Heart left ventricle (tissue), 16 donors: ENCODE results near the gene RGCC. TPM values are rescaled to one million over a fixed set of nuclear protein-coding genes. Genes with fewer than 3 reads are reported as not detected.

Experiments used
- ATAC-seq, 4 donors: fragments of 200-7000 bp; cut with Tn5 transposase; one replicate each; pipeline ENCODE4 v1.9.1; 2020 to 2022; ENCODE audit warnings: moderate library complexity in 4 of 4, mild to moderate bottlenecking in 3 of 4, moderate number of reproducible peaks in 1 of 4
- DNase-seq, 5 donors: peaks; one replicate each; pipeline ENCODE4 v3.0.0-alpha.2; 2020
- H3K27ac ChIP-seq, 12 donors: fragments of 200-600 bp; sonication (generic) in 4 of 12; one replicate each; pipeline versions ENCODE4 v1.5.0 to v1.8.0; 2016 to 2022; ENCODE audit warnings: mild to moderate bottlenecking in 2 of 12
- H3K27me3 ChIP-seq, 9 donors: fragments of 200-600 bp; sonication (generic) in 2 of 9; one replicate each; pipeline versions ENCODE4 v1.5.1 to v1.8.0; 2016 to 2022; ENCODE audit warnings: mild to moderate bottlenecking in 3 of 9
- H3K36me3 ChIP-seq, 9 donors: fragments of 200-600 bp; sonication (generic) in 2 of 9; one replicate each; pipeline versions ENCODE4 v1.5.0 to v1.8.0; 2018 to 2022; ENCODE audit warnings: mild to moderate bottlenecking in 2 of 9
- H3K4me1 ChIP-seq, 12 donors: fragments of 200-600 bp; sonication (generic) in 4 of 12; one replicate each; pipeline versions ENCODE4 v1.5.0 to v1.8.0; 2016 to 2022; ENCODE audit warnings: mild to moderate bottlenecking in 3 of 12
- H3K4me3 ChIP-seq, 12 donors: fragments of 200-600 bp; sonication (generic) in 4 of 12; one replicate each; pipeline versions ENCODE4 v1.5.0 to v1.8.0; 2017 to 2022; ENCODE audit warnings: mild to moderate bottlenecking in 9 of 12, moderate library complexity in 4 of 12
- H3K9me3 ChIP-seq, 12 donors: fragments of 200-600 bp; sonication (generic) in 4 of 12; one replicate each; pipeline versions ENCODE4 v1.5.0 to v1.8.0; 2016 to 2022; ENCODE audit warnings: mild to moderate bottlenecking in 1 of 12
- CTCF ChIP-seq, 12 donors: fragments of 200-600 bp; sonication (generic) in 4 of 12; IDR thresholded peaks; one replicate each; pipeline versions ENCODE4 v1.5.0 to v1.8.0; 2018 to 2022; ENCODE audit warnings: antibody characterized with exemption in 12 of 12, mild to moderate bottlenecking in 5 of 12
- POLR2A ChIP-seq, 2 donors: fragments of 450-650 bp; IDR thresholded peaks; one replicate each; pipeline ENCODE4 v1.6.1; 2017; ENCODE audit warnings: antibody characterized with exemption in 2 of 2, mild to moderate bottlenecking in 2 of 2, moderate library complexity in 2 of 2
- WGBS, 4 donors: extraction: QIAGEN DNeasy Blood & Tissue Kit in 2 of 4; methylation state at CpG; one replicate each; pipeline versions ENCODE4 v1.1.5 to v1.1.7; 2013 to 2018; 5-methylcytosine and 5-hydroxymethylcytosine counted together
- intact Hi-C, 10 donors: fragments of 100-400 bp; cut with DNase I; formaldehyde crosslinking; loops; one replicate each; pipeline versions ENCODE4 v1.11.1 to v1.14.2; 2022
- polyA plus RNA-seq, 2 donors: library from polyadenylated mRNA; stranded (reverse); fragments of 200-250 nt; gene quantifications; one replicate each; pipeline ENCODE4 v1.2.3, GENCODE V29; 2013
- total RNA-seq, 9 donors: library from RNA; depleted of rRNA in 2 of 9; stranded (reverse); fragments of >200 nt in 2 of 9; fragmentation: NEBNext Ultra II Directional in 3 of 9; extraction: Animal tissue kit (Norgen Biotek cat#: 25700) in 3 of 9; gene quantifications; one replicate each; pipeline versions ENCODE4 v1.1.0 to v1.2.4, GENCODE V29; 2016 to 2023
- donor health status: ischemic (EF 13 %, LVEDD 7.1; RV severe dilation, severe dysfunction).
- donor health status: healthy with polysubstance abuse.
- donor health status: DM: no; HTN: yes; CAD: no.
- donor health status: DM: no; HTN: no; CAD: no.
- donor health status: ischemic (EF 25% LVEDD 6.9; RV normal size, moderate dysfunction).
- donor health status: ischemic (EF 25% LVEDD 5.7; RV mildly dilated, moderate dysfunction).
- donor health status: healthy.
- donor health status: DM: yes; HTN: yes; CAD: no.
- donor health status: ischemic (EF 35%, LVEDD 5.7; RV mildly dilated, moderate dysfunction).
- donor health status: nonischemic (EF 11% LVEDD 7.7; RV severe dilation, severe dysfunction).
- donor health status: DM: yes; HTN: yes; CAD: no.
- donor health status: PGD.
- donor health status: ischemic (EF 29% LVEDD 5.4; RV normal size, mild dysfunction).
- donor health status: nonischemic (EF 23%, LVEDD 6.1; RV moderate dilation, normal function).

Gene RGCC
- total and polyA plus RNA-seq, 11 donors, result 22.9 to 228 (median 48.6) TPM

- WGBS, 4 donors, result 96 to 99% (median 96%) methylated on average over 21 to 22 of the region's 22 CpGs
- intact Hi-C loops, result no loop called here
These were observed 3.2 kb upstream of the RGCC start for GRCh38 chr13:41454170-41454569.

GRCh38 chr13:41455725-41456419 lies 1.5 kb upstream of the RGCC start:
- Histone ChIP-seq H3K4me1 (peaks cover 0 to 36% (median 7%) of the 10 kb centered on the region in 12 donors), H3K36me3 (peaks cover 0 to 13% (median 4%) of the 10 kb centered on the region in 9 donors), H3K27ac (no peak overlapping the region), H3K27me3 (peaks cover 0 to 20% (median 8%) of the 10 kb centered on the region in 9 donors), H3K4me3 (peak overlapping the region in 2 of 12 donors; percentile 8 to 90), H3K9me3 (peaks cover 0 to 13% (median 0%) of the 10 kb centered on the region in 12 donors)
- WGBS, 4 donors, result 48 to 56% (median 51%) methylated on average over 19 of the region's 19 CpGs
- DNase-seq (no peak), ATAC-seq (no peak)
- intact Hi-C loops, result loop anchor here in 5 of 10 donors (5.0 kb wide), 4 partner anchors 36 to 196 kb away; no protein-coding TSS in a partner anchor
- TF ChIP-seq POLR2A (IDR thresholded peaks at IDR 0.05) (no peak), CTCF (IDR thresholded peaks at IDR 0.05) (no peak)

More at GRCh38 chr13:41454170-41454569, 3.2 kb upstream of the RGCC start:
- ATAC-seq (no peak), DNase-seq (no peak)
- no peak overlapping the region for H3K27ac ChIP-seq
- no peak overlapping the region for H3K4me3 ChIP-seq
- H3K36me3 ChIP-seq, result peaks cover 0 to 4% (median 0%) of the 10 kb centered on the region in 9 donors
- peaks cover 0 to 20% (median 5%) of the 10 kb centered on the region in 9 donors for H3K27me3 ChIP-seq
- peaks cover 0 to 24% (median 7%) of the 10 kb centered on the region in 12 donors for H3K4me1 ChIP-seq
- TF ChIP-seq CTCF (IDR thresholded peaks at IDR 0.05) (no peak), POLR2A (IDR thresholded peaks at IDR 0.05) (no peak)
- peaks cover 0 to 30% (median 4%) of the 10 kb centered on the region in 12 donors for H3K9me3 ChIP-seq

- Histone ChIP-seq H3K27ac (peak overlapping the region; percentile 73 to 93 (median 85)), H3K4me3 (peak overlapping the region; percentile 67 to 92 (median 76)), H3K4me1 (peaks cover 0 to 48% (median 9%) of the 10 kb centered on the region in 12 donors), H3K36me3 (peaks cover 0 to 31% (median 5%) of the 10 kb centered on the region in 9 donors), H3K27me3 (peaks cover 0 to 20% (median 8%) of the 10 kb centered on the region in 9 donors), H3K9me3 (no peaks in the 10 kb centered on the region)
- 0 to 3% (median 1%) methylated on average over 19 to 56 of the region's 56 CpGs; no CpG with 5 or more reads in 1 of the 4 donors for WGBS, 4 donors
- DNase-seq (peak in 3 of 5 donors; percentile 27 to 65 (median 28)), ATAC-seq (peak in 2 of 4 donors; percentile 4 to 17)
- TF ChIP-seq CTCF (IDR thresholded peaks at IDR 0.05) (no peak), POLR2A (IDR thresholded peaks at IDR 0.05) (no peak)
- intact Hi-C loops, result loop anchor here in 5 of 10 donors (2.0 to 5.0 kb wide), 6 partner anchors 35 to 195 kb away; no protein-coding TSS in a partner anchor
These were observed 338 bp downstream of the RGCC start for GRCh38 chr13:41457589-41458186.
